Measurements from ENCODE around the gene PAGE5. TPM values are rescaled to one million over a fixed set of nuclear protein-coding genes. Genes with fewer than 3 reads are reported as not detected.

Gene PAGE5
- total RNA-seq, 3 donors from 2014 or later: not detected

DNA sequence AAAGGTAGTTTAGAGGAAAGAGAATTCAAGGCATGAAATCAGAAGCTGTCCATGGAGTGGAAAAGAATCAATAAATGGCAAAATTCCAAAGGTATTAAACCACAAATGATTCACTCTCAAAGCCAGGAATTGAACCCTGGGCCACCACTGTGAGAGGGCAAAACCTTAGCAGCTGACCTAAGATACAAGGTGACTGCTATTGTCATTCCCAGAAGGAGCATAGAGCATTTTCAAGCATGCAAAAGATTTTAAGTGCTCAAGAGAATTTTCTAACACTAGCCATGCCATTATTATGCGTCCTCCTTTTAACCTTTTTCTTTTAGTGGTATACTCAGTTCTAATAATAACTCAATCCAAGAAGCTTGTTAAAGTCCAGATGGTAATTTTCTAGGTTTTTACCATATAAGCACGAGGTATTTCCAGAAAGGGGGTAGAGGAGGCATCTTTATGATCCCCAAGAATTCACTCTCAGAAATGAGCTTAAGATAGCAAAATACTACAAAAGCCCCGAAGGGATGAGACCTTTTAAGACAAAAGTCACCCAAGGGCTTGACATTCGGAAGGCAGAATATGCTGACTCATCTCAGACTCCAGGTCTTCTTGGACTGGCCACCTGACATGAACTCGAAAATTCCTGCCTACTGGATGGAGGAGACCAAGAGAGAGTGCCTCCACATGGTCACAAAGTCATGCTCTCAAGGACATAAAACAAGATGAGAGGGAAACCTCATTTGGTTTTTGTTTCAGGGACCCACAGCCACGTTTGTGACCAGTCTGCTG, 13.8 kb upstream of the PAGE5 start:
- DNase-seq (ENCODE audit: low spot score in 2 of 2): no peak
- no peaks in the 10 kb centered on the region for H3K36me3 ChIP-seq
- peaks cover 0 to 16% of the 10 kb centered on the region in 2 donors for H3K27me3 ChIP-seq
- no peaks in the 10 kb centered on the region for H3K4me1 ChIP-seq
- TF ChIP-seq, protein P1, sequence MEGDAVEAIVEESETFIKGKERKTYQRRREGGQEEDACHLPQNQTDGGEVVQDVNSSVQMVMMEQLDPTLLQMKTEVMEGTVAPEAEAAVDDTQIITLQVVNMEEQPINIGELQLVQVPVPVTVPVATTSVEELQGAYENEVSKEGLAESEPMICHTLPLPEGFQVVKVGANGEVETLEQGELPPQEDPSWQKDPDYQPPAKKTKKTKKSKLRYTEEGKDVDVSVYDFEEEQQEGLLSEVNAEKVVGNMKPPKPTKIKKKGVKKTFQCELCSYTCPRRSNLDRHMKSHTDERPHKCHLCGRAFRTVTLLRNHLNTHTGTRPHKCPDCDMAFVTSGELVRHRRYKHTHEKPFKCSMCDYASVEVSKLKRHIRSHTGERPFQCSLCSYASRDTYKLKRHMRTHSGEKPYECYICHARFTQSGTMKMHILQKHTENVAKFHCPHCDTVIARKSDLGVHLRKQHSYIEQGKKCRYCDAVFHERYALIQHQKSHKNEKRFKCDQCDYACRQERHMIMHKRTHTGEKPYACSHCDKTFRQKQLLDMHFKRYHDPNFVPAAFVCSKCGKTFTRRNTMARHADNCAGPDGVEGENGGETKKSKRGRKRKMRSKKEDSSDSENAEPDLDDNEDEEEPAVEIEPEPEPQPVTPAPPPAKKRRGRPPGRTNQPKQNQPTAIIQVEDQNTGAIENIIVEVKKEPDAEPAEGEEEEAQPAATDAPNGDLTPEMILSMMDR (IDR thresholded peaks at IDR 0.05): no peak
- TF ChIP-seq POLR2AphosphoS5 (IDR thresholded peaks at IDR 0.05): no peak
- no peak for TF ChIP-seq POLR2A (IDR thresholded peaks at IDR 0.05)
- intact Hi-C loops (cut with DNase I; ENCODE audit: low total_unique reads): loop anchor here (5.0 kb wide), 1 partner anchor 916 kb away; no protein-coding TSS in a partner anchor
- H3K4me3 ChIP-seq: no peak overlapping the region
- H3K27ac ChIP-seq: no peak overlapping the region
- no peaks in the 10 kb centered on the region for H3K9me3 ChIP-seq

DNA sequence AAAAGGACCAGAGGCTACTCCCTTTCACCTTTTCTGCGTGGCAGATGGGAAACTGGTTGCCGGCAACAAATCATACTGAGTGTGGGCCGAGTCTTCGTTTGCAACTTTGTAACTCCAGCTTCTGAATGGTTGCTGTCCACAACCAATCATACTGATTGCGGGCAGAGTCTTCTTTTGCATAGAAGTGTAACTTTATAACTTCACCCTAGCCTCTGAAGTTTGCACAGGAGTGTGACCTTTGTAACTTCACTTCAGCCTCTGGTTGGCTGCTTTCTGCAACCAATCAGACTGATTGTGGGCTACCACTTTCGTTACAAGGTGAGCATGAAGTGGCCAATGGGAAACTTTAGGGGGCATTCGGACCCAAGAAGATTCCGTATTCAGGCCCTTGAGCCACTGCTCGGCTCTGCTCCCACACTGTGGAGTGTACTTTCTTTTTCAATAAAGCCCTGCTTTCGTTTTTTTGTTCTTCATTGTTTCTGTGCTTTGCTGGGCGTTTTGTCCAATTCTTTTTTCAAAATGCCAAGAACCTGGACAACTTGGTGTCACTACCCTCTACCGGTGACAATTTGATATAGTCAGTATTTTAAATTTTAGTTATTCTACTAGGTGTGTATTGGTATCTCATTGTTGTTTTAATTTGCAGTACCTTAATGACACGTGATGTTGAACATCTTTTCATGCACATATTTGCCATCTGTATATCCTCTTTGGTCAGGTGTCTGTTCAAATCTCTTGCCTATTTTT, 9.0 kb upstream of the PAGE5 start:
- intact Hi-C loops (cut with DNase I; ENCODE audit: low total_unique reads): loop anchor here (10.0 kb wide), 1 partner anchor 1304 kb away; no protein-coding TSS in a partner anchor

DNA sequence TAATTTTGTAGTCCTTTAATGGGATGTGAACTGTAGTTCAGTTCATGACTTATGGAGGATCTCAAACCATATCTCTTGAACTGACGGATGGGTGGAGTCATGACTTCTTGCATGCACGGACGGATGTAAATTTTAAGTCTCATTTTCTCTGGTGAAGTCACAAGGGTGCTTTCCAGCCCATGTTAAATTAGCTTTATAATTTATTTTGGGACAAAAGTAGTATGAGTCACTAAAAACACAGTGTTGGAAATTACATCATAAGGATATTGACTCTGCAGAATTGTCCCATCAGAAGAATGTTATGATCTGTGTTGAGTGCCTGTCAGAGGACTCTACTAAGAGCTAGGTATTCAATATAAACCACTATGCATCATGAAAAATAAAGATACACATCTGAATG, 6.8 kb upstream of the PAGE5 start:
- no peaks in the 10 kb centered on the region for H3K9me3 ChIP-seq
- TF ChIP-seq POLR2A (IDR thresholded peaks at IDR 0.05) (no peak), POLR2AphosphoS5 (IDR thresholded peaks at IDR 0.05) (no peak)
- TF ChIP-seq, protein P1 (IDR thresholded peaks at IDR 0.05): no peak
- peaks cover 0 to 9% of the 10 kb centered on the region in 2 donors for H3K27me3 ChIP-seq
- no peak overlapping the region for H3K27ac ChIP-seq
- no peaks in the 10 kb centered on the region for H3K4me1 ChIP-seq
- no peaks in the 10 kb centered on the region for H3K36me3 ChIP-seq
- no peak for DNase-seq (ENCODE audit: low spot score in 2 of 2)
- no peak overlapping the region for H3K4me3 ChIP-seq
- intact Hi-C loops (cut with DNase I; ENCODE audit: low total_unique reads): loop anchor here (10.0 kb wide), 1 partner anchor 1301 kb away; no protein-coding TSS in a partner anchor

More for the DNA sequence above, 9.0 kb upstream of the PAGE5 start:
- Histone ChIP-seq H3K4me1 (no peaks in the 10 kb centered on the region), H3K4me3 (no peak overlapping the region), H3K9me3 (no peaks in the 10 kb centered on the region), H3K27ac (no peak overlapping the region), H3K36me3 (no peaks in the 10 kb centered on the region), H3K27me3 (peaks cover 0 to 13% of the 10 kb centered on the region in 2 donors)
- TF ChIP-seq POLR2A (IDR thresholded peaks at IDR 0.05) (no peak), POLR2AphosphoS5 (IDR thresholded peaks at IDR 0.05) (no peak)
- TF ChIP-seq, protein P1 (IDR thresholded peaks at IDR 0.05): no peak
- DNase-seq (ENCODE audit: low spot score in 2 of 2): no peak

DNA sequence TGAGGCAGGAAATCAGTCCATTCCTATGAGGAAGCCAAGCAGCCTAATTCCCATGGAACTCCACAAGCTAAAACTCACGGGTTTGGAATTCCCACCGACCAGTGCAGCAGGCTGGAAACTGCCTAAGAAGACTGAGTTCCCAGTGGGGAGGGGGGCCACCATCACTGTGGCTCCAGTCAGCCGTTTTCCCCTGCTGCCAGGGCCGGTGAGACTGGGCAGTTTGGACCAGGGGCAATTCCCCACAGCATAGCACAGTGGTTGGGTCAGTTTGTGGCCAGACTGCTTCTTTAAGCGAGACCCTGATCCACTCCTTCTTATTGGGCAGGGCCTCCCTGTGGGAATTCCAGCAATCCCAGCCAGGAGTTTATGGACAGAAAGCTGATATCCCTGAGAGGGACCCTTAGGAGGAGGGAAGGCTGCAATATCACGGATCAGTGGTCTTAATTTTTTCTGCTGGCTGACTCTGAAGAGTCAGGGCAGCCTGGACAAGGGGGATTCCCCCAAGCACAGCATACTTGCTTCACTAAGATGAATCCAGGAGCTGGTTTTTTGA, 20.7 kb downstream of the PAGE5 start:
- Histone ChIP-seq H3K27ac (no peak overlapping the region), H3K4me3 (no peak overlapping the region), H3K27me3 (peaks cover 0 to 14% of the 10 kb centered on the region in 2 donors), H3K4me1 (no peaks in the 10 kb centered on the region), H3K9me3 (peaks cover 0 to 14% of the 10 kb centered on the region in 2 donors), H3K36me3 (no peaks in the 10 kb centered on the region)
- intact Hi-C loops (cut with DNase I; ENCODE audit: low total_unique reads): no loop called here
- no peak for DNase-seq (ENCODE audit: low spot score in 2 of 2)
- TF ChIP-seq POLR2AphosphoS5 (IDR thresholded peaks at IDR 0.05) (no peak), POLR2A (IDR thresholded peaks at IDR 0.05) (no peak)
- TF ChIP-seq, protein P1 (IDR thresholded peaks at IDR 0.05): no peak

All from breast epithelium (tissue), 4 donors.